ENCODE data around the gene KRTAP9-2.
"Not testable (repeated sequence)": the region's sequence is repeated elsewhere in the genome, so short reads cannot be mapped to it uniquely, and the experiment has no call there.

The KRTAP9-2 gene, protein sequence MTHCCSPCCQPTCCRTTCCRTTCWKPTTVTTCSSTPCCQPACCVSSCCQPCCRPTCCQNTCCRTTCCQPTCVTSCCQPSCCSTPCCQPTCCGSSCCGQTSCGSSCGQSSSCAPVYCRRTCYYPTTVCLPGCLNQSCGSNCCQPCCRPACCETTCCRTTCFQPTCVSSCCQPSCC

GRCh38 chr17:41226598-41227095 lies at the start of gene KRTAP9-2:
TSS of gene KRTAP9-2 (plus strand) at chr17:41226648. CDS start at chr17:41226655, 7 bp downstream.
- DNase-seq (ENCODE audit: low spot score), result not testable (repeated sequence)

- DNase-seq (ENCODE audit: low spot score), result no peak
Observed at GRCh38 chr17:41176744-41177387, 49.6 kb upstream of the KRTAP9-2 start.

DNA sequence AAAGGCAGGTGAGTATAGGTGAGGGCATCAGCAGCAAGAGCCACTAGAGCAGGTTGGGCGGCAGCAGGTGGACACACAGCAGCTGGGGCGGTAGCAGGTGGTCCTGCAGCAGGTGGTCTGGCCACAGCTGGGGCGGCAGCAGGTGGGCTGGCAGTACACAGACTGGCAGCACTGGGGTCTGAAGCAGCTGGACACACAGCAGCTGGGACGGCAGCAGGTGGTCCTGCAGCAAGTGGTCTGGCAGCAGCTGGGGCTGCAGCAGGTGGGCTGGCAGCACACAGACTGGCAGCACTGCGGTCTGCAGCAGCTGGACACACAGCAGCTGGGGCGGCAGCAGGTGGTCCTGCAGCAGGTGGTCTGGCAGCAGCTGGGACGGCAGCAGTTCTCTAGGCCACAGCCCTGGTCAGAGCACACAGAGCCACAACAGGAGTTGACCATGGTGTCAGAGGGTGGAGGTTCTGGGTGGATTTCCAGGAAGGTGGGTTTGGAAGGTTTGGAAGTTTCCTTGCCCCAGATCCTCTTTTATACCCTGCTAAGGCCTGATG lies 48.6 kb upstream of the KRTAP9-2 start, which contains the start of gene KRTAP4-2:
Gene KRTAP4-2 (minus strand): TSS at position 495 of the 545 bp plus-strand sequence. CDS start 57 bp downstream, at position 438.
- no peak for DNase-seq (ENCODE audit: low spot score)

DNA sequence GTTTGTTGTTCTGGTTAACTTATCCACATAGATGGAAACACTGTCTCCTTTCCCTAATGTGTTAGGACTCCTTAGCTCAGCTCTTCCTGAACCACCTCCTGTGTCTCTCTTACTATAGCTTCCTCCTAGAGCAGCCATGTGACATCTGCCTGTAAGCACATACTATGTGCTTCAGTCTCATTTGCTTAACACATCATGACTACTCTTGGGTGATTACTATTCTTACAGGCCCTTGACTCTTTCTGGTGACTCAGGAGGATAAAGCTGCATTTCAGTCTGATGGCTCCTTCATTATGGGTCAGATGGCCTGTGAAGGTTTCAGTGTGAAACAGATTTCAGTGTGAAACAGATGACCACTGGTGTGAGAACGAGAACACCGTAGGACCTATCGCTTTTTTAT lies 48.1 kb upstream of the KRTAP9-2 start:
- DNase-seq (ENCODE audit: low spot score), result peak; percentile 58

DNA sequence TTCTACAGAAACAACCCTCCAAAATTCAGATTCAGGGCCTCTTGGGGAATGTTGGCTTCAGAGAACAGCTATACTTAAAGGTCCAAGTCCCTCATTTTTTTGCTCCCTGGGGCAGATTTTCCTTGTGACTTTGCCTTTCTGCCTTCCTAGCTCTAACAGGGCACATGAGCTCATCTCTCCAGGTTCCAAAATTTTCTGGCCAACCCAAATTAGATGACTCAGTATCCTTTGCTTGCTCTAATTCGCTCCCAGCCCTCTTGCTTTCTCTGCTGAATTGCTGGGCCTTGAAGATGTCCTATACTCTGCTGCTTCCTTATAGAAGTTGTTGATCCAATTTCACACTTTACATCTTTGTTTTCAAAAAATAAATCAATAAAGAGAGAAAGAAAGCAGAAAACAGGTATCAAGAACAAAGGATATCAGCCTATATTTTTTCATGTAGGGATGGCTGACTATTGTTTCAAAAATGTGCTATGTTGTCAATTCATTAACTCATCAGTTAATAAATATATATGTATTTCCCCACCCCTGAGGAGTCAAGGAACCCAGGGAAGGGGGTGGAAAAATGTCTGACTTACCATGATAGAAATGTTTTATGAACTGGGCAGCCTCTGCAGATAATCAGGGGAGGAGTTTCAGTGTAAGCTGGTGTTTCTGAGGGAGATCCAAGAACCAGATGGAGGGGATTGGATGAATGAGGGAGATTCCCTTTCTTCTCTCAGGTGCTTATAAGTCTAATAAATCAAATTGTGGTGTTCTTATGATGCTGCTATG lies 47.4 kb upstream of the KRTAP9-2 start:
- DNase-seq (ENCODE audit: low spot score), result peak; percentile 16

GRCh38 chr17:41184480-41184961 lies 41.9 kb upstream of the KRTAP9-2 start, which contains the start of gene KRTAP4-1:
TSS of gene KRTAP4-1 (minus strand) at chr17:41184911. CDS start at chr17:41184854, 57 bp downstream.
- no peak for DNase-seq (ENCODE audit: low spot score)

- no peak for DNase-seq (ENCODE audit: low spot score)
Observed at GRCh38 chr17:41185001-41185400, 41.4 kb upstream of the KRTAP9-2 start.

DNA sequence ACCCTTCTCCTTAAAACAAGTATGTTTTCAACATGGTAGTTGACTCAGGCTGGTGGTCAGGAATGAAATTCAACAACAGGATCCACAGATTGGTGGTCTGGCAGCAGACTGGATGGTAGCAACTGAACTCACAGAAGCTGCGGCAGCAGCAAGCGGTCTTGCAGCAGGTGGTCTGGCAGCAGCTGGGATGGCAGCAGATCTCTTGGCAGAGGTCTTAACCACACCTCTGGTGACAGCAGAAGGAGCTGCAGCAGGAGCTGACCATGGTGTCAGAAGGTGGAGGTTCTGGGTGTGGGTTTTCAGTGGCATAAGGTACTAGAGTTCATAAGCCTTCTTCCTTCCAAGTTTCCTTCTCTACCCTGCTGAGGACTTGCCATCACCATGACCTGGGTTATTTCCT lies 39.6 kb upstream of the KRTAP9-2 start:
- DNase-seq (ENCODE audit: low spot score), result no peak

- not testable (repeated sequence) for DNase-seq (ENCODE audit: low spot score)
Observed at GRCh38 chr17:41189837-41190318, 36.6 kb upstream of the KRTAP9-2 start, which contains the start of gene KRTAP9-1. TSS of gene KRTAP9-1 (plus strand) at chr17:41189887. CDS start at chr17:41189887, 0 bp downstream.

DNA sequence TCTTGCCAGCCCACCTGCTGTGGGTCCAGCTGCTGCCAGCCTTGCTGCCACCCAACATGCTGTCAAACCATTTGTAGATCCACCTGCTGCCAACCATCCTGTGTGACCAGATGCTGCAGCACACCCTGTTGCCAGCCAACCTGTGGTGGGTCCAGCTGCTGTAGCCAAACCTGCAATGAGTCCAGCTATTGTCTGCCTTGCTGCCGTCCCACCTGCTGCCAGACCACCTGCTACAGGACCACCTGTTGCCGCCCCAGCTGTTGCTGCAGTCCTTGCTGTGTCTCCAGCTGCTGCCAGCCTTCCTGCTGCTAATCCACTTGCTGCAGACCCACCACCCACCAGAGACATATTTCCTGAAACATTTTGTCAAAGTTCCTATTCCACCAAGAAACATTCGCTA lies 36.1 kb upstream of the KRTAP9-2 start:
- no peak for DNase-seq (ENCODE audit: low spot score)

DNA sequence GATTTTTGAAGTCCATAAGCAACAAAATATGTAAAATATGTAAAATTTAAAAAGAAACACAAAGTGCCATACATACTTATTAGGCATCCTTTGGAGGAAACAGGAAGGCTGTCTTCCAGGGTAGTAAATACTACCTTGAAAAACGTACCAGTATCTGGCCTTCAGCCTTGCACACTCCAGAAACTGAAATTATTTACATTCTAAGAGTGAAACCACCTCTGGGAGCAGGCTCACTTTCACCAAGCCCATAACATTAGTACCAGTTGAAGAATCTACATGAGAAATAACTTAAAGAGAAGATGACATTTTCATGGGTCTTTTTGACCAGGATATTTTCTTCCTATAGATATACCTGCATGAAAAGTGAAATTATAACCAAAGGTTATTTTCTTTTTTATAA lies 30.4 kb upstream of the KRTAP9-2 start:
- DNase-seq (ENCODE audit: low spot score), result no peak

- DNase-seq (ENCODE audit: low spot score), result no peak
Observed at GRCh38 chr17:41199421-41200078, 26.9 kb upstream of the KRTAP9-2 start.

DNA sequence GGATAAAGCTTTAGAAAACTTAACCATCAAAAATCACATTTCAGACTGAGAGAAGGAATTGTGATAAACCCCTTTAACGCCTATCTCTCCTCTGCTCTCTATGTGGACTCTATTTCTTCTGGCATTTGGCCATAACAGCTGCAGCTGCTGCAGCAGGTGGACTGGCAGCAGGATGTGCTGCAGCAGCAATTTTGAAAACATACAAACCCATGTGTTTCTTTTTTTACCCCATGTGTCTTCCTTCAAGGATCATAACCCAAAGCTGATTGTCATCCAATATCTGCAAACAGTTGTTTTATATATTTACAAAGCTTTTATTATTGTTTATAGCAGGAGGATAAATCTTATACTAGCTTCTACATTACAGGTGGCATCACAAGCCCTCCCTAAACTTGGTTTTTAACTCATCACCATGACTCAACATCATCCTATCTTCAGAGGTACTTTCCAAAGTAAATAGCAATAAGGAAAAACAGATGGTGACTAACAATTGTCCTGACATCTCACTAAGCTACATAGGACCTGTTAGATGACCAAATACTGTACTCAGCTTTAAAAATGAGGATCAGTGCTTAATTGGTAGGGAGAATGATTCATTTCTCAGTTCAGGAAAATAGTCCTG lies 14.5 kb upstream of the KRTAP9-2 start:
- DNase-seq (ENCODE audit: low spot score), result no peak

DNA sequence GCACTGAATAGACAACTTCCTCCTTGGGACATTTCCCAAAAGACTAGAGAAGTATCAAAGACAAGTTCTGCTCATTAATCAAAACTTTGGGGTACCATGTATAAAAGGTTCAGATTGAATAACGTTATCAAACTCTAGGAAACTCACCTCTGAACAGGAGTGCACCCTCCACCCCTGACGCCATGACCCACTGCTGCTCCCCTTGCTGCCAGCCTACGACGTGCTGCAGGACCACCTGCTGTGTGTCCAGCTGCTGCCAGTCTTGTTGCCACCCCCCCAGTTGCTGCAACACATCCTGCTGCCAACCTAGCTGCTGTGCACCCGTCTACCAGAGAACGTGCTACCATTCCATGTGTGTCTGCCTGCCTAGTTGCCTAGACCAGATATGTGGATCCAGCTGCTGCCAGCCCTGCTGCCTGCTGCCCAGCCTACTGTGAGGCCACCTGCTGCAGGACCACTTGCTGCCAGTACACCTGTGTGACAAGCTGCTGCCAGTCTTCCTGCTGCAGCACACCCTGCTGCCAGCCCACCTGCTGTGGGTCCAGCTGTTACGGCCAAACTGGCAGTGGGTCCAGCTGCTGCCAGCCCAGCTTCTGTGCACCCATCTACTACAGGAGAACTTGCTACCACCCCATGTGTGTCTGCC lies 13.8 kb upstream of the KRTAP9-2 start:
- DNase-seq (ENCODE audit: low spot score), result no peak

DNA sequence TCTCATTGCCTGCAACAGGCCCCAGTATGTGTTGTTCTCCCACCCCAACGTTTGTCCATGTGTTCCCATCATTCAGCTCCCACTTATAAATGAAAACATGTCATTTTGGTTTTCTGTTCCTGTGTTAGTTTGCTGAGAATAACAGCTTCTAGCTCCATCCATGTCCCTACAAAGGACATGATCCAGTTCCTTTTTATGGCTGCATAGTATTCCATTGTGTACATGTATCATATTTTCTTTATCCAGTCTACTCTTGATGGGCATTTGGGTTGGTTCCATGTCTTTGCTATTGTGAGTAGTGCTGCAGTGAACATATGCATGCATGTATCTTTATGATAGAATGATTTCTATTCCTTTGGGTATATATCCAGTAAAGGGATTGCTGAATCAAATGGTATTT lies 10.8 kb upstream of the KRTAP9-2 start:
- no peak for DNase-seq (ENCODE audit: low spot score)

GRCh38 chr17:41223821-41224220 lies 2.6 kb upstream of the KRTAP9-2 start:
- DNase-seq (ENCODE audit: low spot score), result no peak

GRCh38 chr17:41226051-41226450 lies 397 bp upstream of the KRTAP9-2 start:
- no peak for DNase-seq (ENCODE audit: low spot score)

- DNase-seq (ENCODE audit: low spot score), result no peak
Observed at GRCh38 chr17:41230094-41230493, 3.6 kb downstream of the KRTAP9-2 start.

GRCh38 chr17:41231731-41232130 lies 5.3 kb downstream of the KRTAP9-2 start:
- no peak for DNase-seq (ENCODE audit: low spot score)

- DNase-seq (ENCODE audit: low spot score), result not testable (repeated sequence)
Observed at GRCh38 chr17:41232399-41233105, 6.1 kb downstream of the KRTAP9-2 start, which contains the start of gene KRTAP9-3. TSS of gene KRTAP9-3 (plus strand) at chr17:41232449. CDS start at chr17:41232502, 53 bp downstream.
